Stimulated activated CD8-positive, alpha-beta memory T cell treated with anti-CD3 and anti-CD28 coated beads, Interleukin-15, amount 100 ng/mL, for 1 hour (primary cell): Measurements from ENCODE around the gene FOXP2.
"Not testable (repeated sequence)": the region's sequence is repeated elsewhere in the genome, so short reads cannot be mapped to it uniquely, and the experiment has no call there.

Source experiments
- DNase-seq: peaks from one replicate; pipeline ENCODE4 v3.0.0-alpha.2; 2020; ENCODE audit warnings: low read depth

Gene FOXP2

DNA sequence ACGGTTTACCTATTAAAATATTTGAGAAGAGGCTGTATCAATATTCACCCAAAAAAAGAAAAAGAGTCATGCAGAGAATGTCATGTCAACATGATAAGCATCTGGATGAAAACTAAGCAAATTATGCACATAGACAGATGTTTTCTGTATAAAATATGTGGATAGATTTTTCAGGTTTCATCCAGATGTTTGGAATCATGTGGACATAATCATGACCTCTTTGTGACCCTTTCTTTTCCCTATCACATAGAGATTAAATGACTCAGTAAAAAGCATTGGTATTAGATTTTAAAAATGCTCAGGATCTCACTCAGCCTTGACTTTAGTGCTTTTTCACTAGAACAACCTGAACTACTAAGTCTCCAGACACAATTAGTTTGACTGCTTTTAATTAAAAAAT is 90.0 kb downstream of the FOXP2 start:
- no peak for DNase-seq

DNA sequence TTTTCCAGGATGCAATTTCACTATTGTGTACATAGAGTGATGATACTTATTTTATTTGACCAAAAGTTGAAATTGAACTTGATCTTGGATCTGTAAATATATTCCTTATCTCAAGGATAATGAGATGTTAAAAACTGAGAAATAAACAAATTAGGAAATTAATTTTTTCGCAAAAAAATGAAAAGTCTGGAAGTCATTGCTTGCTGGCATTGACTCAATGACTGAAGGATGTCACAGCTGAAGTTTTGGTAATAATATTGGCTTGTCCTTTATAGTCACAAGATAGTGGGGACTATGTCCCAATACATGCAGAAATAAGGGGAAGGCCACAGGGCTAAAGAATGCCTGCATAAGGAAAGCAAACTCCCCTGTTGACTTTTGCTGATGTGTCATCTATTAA is 92.8 kb downstream of the FOXP2 start:
- DNase-seq = no peak

DNA sequence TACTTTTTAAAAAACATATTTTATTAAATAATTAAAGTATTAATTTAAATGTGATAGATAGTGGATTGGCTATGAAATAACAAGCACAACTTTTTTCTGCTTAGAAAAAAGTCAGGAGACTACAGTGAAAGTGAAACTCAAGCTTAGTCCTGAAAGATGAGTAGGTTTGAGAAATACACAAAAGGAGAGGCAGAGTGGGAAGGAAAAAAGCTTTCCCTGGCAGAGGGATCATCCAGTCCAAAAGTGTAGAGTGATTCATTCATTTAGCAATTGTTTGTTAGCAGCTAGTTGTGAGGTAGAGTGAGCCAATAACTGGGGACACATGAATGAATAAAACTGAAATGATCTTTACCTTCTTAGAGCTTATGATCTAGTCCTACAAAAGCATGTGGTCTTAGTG is 93.5 kb downstream of the FOXP2 start:
- DNase-seq = no peak

DNA sequence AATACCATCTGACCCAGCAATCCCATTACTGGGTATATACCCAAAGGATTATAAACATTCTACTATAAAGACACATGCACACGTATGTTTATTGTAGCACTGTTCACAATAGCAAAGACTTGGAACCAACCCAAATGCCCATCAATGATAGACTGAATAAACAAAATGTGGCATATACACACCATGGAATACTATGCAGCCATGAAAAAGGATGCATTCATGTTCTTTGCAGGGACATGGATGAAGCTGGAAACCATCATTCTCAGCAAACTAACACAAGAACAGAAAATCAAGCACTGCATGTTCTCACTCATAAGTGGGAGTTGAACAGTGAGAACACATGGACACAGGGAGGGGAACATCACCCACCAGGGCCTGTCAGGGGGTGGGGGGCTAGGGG is 96.2 kb downstream of the FOXP2 start:
- not testable (repeated sequence) for DNase-seq

DNA sequence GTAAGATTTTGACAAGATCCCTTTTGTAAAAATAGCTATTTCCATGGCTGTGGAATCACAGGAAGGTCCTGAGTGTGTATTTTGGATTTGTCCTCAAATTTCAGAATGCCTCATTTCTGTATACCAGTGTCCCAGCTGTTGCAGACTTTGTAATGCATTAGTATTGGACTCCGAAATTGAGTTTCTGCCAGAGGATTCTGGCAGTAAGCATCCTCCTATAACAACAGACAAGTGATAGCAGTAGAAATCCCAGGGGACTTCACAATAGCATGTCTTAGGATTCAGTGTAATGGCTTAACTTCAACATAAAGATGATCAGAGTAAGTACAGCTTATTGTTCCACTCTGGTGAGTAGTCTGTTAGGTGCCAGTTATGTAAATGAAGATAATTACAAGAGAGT is 104.6 kb downstream of the FOXP2 start:
- DNase-seq = no peak

DNA sequence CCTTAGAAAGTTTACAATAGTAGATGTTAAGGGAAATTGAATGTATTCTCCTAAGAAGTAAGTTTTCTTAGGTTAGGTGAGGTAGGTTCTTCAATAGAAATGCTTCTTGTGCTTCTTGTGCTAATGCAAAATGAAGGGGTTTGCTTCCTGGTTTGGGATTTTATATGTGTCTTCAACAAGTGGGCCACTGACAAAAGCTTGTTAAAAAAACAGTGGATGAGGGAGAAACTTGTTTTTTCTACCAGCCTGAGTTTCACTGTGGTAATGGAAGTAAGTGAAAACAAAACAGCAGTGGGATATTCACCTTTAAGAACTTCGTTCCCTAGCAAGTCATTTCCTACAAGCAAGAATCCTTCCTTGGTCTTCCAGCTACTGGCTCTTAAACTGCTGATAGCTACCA is 107.5 kb downstream of the FOXP2 start:
- no peak for DNase-seq

DNA sequence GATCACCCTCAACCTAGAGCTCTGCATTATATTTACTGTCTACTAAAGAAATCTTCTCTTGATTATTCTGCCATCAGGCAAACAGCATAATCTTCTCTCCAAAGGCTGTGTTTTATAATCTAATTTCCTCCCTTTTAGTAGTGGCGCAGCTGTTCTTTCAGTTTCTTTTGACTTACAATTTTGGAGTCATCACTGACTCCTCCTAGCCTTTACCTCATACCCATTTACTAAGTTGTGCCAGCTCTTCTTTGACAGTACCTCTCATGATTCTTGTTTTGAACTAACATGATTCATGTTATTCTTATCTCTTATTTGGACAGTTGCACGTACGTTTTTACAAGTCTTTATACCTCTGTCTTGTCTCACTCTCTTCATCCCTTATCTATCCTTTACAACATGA is 113.0 kb downstream of the FOXP2 start:
- DNase-seq = no peak

DNA sequence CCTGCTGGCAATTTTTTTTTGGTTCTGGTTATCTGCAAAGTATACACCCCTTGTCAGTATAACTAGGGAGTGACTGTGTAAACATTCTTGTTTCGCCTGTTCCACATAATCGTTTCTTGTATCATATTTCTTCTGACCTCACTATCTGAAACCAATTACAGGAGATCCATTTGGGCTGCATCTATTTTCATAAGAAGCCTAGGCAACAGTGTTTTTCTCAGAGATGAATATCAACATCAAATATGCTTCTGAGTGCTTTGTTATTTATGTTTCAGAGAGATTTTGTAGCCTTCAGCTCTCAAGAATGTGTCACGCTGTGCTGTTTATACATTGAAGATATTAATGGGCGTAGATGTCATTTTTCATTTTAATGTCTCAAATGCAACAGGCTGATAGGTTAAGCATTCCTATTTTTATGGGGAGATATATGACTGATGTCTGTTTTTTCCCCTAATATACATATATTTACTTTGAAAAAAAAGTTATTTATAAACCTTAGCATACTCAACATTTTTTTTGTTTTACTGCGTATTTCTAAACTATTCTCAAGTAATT is 115.5 kb downstream of the FOXP2 start:
- no peak for DNase-seq

DNA sequence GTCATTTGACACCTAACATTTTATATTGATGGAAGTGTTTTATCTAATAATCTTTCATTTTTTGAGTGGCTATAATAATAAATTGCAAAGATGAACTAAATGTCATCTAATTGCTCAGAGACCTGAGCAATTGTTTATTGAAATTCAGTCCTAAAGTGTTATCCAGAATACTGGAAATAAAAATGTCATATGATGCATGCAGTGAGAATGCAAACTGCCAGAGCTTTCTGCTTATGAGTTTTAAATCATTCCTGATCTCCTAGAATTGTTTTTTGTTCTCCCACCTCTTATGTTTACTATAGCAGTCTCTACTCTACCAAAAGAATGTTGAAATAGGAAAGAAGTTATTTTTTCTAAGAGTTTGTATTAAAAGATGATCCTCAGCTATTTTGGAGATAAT is 116.7 kb downstream of the FOXP2 start:
- DNase-seq = no peak

DNA sequence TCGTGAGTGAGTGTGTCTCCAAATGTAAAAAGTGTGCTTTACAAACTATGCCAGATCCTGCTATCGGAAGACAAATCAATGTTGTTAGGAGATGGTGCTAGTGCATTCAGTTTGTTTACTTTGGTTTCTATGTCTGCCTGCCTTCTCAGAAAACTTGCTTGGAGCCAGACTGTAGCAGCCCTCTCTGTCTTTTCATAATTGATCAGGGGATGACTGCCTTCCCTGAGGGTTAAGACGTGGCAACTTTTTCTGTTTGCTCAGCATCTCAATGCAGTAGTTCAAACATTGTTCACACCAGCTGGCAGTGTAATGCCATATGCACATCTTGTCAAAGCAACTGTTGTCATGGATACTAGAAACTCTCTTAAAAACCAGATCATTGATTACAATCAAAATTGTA is 118.5 kb downstream of the FOXP2 start:
- no peak for DNase-seq

DNA sequence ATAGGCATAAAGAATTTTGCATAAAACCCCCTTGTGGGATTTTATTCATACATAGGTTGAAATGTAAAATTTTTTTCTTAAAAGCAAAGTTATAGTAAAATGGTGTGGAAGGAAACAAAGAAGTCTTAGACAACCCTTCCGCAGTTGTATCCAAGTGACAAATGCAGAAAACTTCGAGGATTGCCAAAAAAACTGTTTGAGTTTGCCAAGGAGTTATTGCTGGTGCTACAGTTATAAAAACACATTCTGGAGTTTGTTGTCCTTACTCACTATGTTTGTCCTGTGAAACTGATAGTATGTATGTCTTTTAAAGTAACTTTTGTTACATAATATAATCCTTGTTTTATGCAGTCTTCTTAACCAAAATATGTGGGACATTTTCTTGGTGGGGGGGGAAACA is 120.3 kb downstream of the FOXP2 start:
- no peak for DNase-seq

DNA sequence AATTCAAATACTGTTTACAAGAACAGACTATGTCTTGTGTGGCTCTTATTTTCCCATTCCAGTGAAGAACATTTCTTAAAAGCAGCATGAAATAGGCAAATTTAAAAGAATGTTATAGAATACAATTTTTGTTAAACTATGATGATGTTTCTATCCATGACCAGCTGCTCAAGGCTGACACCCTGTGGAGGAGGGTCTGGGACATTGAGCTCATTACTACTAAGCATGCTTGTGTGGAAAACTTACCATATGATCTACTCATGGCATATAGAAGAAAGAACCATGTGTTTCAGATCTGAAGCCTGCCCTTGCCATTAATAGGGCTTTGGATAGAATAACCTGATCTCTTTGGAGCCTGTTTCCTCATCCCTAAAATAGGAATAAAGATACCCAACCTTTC is 125.0 kb downstream of the FOXP2 start:
- no peak for DNase-seq

DNA sequence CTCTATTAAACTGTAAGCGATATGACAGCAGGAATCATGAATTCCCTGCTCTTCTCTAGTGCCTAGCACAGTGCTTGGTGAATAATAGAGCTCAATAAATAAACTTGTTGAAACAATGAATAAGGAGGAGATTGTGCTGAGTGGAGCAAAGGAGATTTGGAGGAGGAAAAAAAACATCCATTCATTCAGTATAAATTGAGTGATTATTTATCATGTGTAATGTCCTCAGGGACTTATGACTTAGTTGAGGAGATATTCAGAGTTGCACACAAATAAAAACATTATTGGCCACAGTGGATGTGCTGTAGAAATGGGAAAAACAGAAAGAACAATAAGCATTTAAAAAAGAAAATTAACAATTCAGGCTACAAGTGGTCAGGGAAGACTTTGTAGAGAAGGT is 125.7 kb downstream of the FOXP2 start:
- DNase-seq = no peak

DNA sequence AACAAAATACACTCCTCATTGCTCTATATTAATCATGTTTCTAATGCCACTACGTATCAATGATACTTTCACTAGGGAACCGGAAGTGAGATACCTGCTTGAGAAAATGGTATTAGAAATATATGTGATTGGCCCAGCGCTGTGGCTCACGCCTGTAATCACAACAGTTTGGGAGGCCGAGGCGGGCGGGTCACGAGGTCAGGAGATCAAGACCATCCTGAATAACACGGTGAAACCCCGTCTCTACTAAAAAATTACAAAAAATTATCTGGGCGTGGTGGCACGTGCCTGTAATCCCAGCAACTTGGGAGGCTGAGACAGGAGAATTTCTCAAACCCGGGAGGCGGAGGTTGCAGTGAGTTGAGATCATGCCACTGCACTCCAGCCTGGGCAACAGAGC is 132.7 kb downstream of the FOXP2 start:
- not testable (repeated sequence) for DNase-seq

DNA sequence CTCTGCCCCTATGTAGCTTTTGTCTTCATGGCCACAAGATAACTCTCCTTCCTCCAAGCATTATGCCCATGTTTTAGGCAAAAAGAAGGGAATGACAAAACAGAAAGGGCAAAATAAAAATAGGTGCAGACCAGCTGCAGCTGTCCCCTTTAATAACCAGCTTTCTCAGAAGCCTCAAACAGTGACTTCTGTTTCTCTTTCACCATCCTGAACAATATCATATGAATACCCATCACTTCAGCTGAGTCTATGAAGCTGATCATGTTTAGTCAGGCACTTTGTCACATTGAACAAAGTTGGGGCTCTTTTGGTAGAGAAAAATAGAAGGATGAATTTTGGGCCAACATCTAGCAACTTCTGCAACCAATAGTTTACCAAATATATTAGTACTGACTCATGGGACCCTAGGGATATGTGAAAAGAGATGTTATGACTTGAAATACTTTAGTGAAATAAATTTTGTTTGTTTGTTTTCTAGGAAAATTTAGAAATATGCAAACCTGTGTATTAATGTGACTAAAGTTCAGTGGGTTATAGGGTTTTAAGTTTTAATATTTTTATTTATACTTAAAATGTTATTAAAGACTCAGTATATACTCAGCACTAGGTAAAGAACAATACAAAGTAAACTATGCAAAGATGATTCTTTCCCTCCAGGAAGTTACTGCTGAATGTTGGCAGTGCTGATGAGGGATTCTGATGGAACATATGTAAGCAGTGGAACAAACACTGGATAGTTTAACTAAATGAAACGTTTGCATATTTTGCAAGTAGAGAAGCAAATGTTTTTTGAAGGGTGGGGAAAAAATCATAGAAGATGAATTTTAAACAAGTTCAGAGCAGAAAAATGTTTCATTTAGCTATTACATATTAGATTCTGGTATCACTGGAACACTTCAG is 133.7 kb downstream of the FOXP2 start:
- DNase-seq = no peak

DNA sequence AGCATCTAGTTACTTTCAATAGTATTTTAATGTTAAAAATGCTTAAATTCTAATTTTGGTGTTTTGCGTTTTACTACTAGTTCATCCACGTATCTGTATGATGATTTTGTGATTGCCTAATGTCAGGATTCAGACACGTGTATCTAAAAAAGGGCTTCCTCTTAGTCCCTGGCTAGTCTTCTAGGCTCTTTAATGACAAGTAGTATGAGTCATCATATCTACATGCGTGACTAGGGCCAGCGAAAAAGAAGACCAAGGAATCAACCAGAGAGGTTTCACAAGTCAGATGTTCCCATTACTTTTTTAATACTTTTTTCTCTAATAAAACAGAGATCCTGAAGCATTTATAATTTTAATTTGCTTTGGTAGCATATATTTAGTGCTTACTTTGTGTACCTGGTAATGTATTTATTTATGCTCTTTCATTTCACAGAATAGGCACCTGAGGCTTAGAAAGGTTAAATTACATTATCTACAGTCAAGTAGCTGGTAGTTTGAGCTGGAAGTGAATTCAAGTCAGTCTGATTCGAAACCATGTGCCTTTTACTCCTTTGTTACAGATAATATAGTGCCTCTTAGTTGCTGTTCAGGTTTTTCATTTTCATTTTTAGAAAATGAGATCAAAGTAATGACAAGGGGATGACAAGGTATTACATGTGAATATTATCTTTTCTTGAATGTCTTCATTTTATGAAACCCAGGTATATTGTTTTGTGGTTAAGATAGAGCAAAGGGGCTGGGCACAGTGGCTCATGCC is 140.3 kb downstream of the FOXP2 start:
- DNase-seq = no peak

DNA sequence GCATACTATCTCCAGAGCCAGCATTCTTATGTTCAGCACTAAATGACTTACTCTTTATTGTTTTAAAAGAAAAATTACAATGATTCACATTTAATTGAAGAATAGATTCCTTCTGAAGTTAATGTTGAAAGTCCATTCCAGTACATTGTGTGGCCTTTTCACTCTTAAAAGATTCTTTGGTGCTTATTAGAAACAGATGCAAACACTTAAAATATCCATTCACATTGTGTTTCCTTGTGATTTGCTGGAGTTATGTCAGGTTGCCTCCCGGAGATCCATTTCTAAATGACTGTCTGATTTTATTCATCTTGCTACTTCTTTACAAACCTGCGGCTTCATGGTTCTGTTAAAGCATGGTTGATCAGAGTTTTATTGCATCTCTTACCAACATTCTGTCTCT is 152.8 kb downstream of the FOXP2 start:
- DNase-seq = no peak

DNA sequence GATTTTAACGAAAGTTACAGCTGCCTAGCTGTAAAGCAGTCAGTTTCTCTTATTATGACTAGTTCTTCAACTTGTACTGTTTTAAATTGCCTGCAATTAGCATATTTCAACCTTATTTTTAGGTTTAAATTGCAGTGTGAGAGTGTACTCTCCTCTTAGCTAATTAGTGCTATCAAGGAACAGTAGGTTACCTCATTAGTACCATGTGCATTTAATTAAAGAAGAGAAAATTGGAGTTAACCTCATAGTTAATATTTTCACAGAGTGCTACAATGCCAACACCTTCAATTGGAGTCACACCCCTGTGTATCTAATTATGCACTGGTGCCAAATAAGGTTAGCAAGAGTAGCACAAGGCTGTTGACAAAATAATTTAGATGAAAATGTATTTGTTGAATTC is 154.6 kb downstream of the FOXP2 start:
- no peak for DNase-seq

DNA sequence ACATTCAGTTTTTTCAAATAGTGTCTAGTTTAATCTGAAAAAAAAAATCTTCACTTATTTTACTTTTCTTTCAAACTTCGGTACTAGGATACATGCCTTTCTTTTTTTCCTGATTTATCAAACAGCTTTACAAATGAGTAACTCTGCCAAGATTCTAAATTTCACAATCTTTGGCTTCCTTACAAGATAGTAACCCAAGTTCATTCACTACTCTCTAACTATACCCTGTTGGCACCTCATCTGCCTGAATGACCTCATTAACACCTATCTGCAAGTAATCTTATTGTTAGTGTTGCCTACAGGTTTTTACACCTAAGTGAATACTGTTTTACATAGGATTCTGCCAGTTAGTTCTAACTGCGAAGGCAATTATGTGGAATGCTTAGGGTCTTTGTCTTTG is 159.8 kb downstream of the FOXP2 start:
- no peak for DNase-seq

DNA sequence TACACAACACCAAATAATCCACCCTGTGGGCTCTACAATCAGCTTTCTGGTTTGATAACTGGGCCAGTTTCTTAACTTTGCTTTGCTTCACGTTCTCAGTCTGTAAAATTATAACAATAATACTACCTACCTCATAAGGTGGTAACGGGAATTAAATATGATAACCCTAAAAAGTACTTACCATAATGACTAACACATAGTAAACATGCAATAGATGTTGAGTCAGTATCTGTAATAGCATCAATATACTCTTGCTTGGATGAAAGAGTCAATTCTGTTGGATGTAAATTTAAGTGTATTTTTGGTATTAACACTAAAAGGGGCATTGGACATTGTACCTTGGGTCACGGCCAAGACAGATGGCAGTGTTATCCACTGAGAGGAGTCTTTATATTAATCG is 160.5 kb downstream of the FOXP2 start:
- no peak for DNase-seq

DNA sequence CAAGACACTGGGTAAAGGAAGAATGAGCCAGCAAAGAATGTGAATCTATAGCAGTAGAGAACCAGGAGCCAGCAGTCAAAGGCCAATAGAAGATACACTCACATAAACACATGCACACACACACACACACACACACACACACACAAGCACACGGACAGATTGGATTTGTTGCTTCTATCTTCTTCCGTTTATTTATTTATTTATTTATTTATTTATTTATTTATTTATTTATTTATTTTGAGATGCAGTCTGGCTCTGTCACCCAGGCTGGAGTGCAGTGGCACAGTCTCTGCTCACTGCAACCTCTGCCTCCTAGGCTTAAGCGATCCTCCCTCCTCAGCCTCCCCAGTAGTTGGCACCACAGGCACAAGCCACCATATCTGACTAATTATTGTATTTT is 166.3 kb downstream of the FOXP2 start:
- not testable (repeated sequence) for DNase-seq

DNA sequence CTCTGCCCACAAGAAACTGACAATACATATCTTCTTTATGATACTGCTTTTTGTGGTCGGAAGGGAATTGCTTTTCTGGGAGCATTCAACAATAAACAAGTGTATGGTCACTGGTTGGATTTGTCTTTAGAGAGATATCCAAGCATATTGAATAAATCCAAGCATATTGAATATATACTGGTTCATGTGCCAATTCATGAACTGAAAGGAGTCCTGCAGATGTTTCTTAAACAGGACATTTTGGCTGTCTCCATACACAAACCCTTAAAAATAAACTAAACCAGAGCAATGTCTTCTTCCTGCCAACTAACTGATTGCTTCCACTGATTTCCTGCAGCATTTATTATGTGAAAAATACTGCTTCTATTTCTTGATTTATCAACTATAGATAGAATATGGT is 173.9 kb downstream of the FOXP2 start:
- no peak for DNase-seq

DNA sequence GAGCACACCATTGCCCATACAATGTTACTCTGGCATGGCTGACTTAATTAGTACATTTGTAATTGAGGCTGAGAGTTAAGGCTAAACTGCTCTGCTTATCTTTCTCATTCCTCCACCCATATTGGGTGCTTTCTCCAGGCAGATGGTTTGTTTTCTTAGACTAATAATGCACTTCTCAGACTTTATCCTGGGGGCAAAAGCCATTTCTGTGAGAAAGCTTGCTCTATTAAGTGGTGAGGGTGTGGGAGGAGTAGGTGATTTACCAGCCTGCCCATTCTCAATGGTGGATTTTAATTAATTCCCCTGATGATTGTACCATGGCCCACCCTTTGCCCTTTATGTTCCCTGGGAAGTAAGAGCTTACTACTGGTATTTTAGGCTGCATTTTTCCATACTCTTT is 174.8 kb downstream of the FOXP2 start:
- no peak for DNase-seq
